ENCODE data around the gene ITPK1.

GRCh38 chr14:92986254-92987147 lies 129.2 kb downstream of the ITPK1 start:
- TF ChIP-seq CTCF (IDR thresholded peaks at IDR 0.05) (no peak), POLR2A (IDR thresholded peaks at IDR 0.05) (no peak)

Data from prostate gland (tissue), 2 donors.